Heart left ventricle (tissue), 16 donors: ENCODE results near the gene ACTA1. TPM values are rescaled to one million over a fixed set of nuclear protein-coding genes. Genes with fewer than 3 reads are reported as not detected.

Experiments used
- ATAC-seq, 4 donors: fragments of 200-7000 bp; cut with Tn5 transposase; one replicate each; pipeline ENCODE4 v1.9.1; 2020 to 2022; ENCODE audit warnings: moderate library complexity in 4 of 4, mild to moderate bottlenecking in 3 of 4, moderate number of reproducible peaks in 1 of 4
- DNase-seq, 5 donors: peaks; one replicate each; pipeline ENCODE4 v3.0.0-alpha.2; 2020
- H3K27ac ChIP-seq, 12 donors: fragments of 200-600 bp; sonication (generic) in 4 of 12; one replicate each; pipeline versions ENCODE4 v1.5.0 to v1.8.0; 2016 to 2022; ENCODE audit warnings: mild to moderate bottlenecking in 2 of 12
- H3K27me3 ChIP-seq, 9 donors: fragments of 200-600 bp; sonication (generic) in 2 of 9; one replicate each; pipeline versions ENCODE4 v1.5.1 to v1.8.0; 2016 to 2022; ENCODE audit warnings: mild to moderate bottlenecking in 3 of 9
- H3K36me3 ChIP-seq, 9 donors: fragments of 200-600 bp; sonication (generic) in 2 of 9; one replicate each; pipeline versions ENCODE4 v1.5.0 to v1.8.0; 2018 to 2022; ENCODE audit warnings: mild to moderate bottlenecking in 2 of 9
- H3K4me1 ChIP-seq, 12 donors: fragments of 200-600 bp; sonication (generic) in 4 of 12; one replicate each; pipeline versions ENCODE4 v1.5.0 to v1.8.0; 2016 to 2022; ENCODE audit warnings: mild to moderate bottlenecking in 3 of 12
- H3K4me3 ChIP-seq, 12 donors: fragments of 200-600 bp; sonication (generic) in 4 of 12; one replicate each; pipeline versions ENCODE4 v1.5.0 to v1.8.0; 2017 to 2022; ENCODE audit warnings: mild to moderate bottlenecking in 9 of 12, moderate library complexity in 4 of 12
- H3K9me3 ChIP-seq, 12 donors: fragments of 200-600 bp; sonication (generic) in 4 of 12; one replicate each; pipeline versions ENCODE4 v1.5.0 to v1.8.0; 2016 to 2022; ENCODE audit warnings: mild to moderate bottlenecking in 1 of 12
- POLR2A ChIP-seq, 2 donors: fragments of 450-650 bp; IDR thresholded peaks; one replicate each; pipeline ENCODE4 v1.6.1; 2017; ENCODE audit warnings: antibody characterized with exemption in 2 of 2, mild to moderate bottlenecking in 2 of 2, moderate library complexity in 2 of 2
- WGBS, 4 donors: extraction: QIAGEN DNeasy Blood & Tissue Kit in 2 of 4; methylation state at CpG; one replicate each; pipeline versions ENCODE4 v1.1.5 to v1.1.7; 2013 to 2018; 5-methylcytosine and 5-hydroxymethylcytosine counted together
- intact Hi-C, 10 donors: fragments of 100-400 bp; cut with DNase I; formaldehyde crosslinking; loops; one replicate each; pipeline versions ENCODE4 v1.11.1 to v1.14.2; 2022
- long read RNA-seq, 3 donors: library from polyadenylated mRNA; unstranded; transcript quantifications; one replicate each; pipeline ENCODE4 v2.0.0, GENCODE V29; 2020 to 2021
- polyA plus RNA-seq, 2 donors: library from polyadenylated mRNA; stranded (reverse); fragments of 200-250 nt; gene quantifications; one replicate each; pipeline ENCODE4 v1.2.3, GENCODE V29; 2013
- total RNA-seq, 9 donors: library from RNA; depleted of rRNA in 2 of 9; stranded (reverse); fragments of >200 nt in 2 of 9; fragmentation: NEBNext Ultra II Directional in 3 of 9; extraction: Animal tissue kit (Norgen Biotek cat#: 25700) in 3 of 9; gene quantifications; one replicate each; pipeline versions ENCODE4 v1.1.0 to v1.2.4, GENCODE V29; 2016 to 2023
- TF ChIP-seq, protein P1 (sequence below), 12 donors: fragments of 200-600 bp; sonication (generic) in 4 of 12; IDR thresholded peaks; one replicate each; pipeline versions ENCODE4 v1.5.0 to v1.8.0; 2018 to 2022; ENCODE audit warnings: antibody characterized with exemption in 12 of 12, mild to moderate bottlenecking in 5 of 12
- donor health status: ischemic (EF 13 %, LVEDD 7.1; RV severe dilation, severe dysfunction).
- donor health status: healthy with polysubstance abuse.
- donor health status: DM: no; HTN: yes; CAD: no.
- donor health status: DM: no; HTN: no; CAD: no.
- donor health status: ischemic (EF 25% LVEDD 6.9; RV normal size, moderate dysfunction).
- donor health status: ischemic (EF 25% LVEDD 5.7; RV mildly dilated, moderate dysfunction).
- donor health status: healthy.
- donor health status: DM: yes; HTN: yes; CAD: no.
- donor health status: ischemic (EF 35%, LVEDD 5.7; RV mildly dilated, moderate dysfunction).
- donor health status: nonischemic (EF 11% LVEDD 7.7; RV severe dilation, severe dysfunction).
- donor health status: DM: yes; HTN: yes; CAD: no.
- donor health status: PGD.
- donor health status: ischemic (EF 29% LVEDD 5.4; RV normal size, mild dysfunction).
- donor health status: nonischemic (EF 23%, LVEDD 6.1; RV moderate dilation, normal function).

ACTA1 gene
- total RNA-seq, result over 10,000 TPM in 4 of 9 donors, 1,000 to 10,000 TPM in 5; 1,926 to 30,941 (median 8,947) TPM
- 1,000 to 10,000 TPM; 3,190 to 8,475 TPM for polyA plus RNA-seq
- long read RNA-seq, donor 1, transcript ACTA1-202 (7 exons, 1,491 nt), result major isoform, 9,305 of 11,902 reads
- long read RNA-seq, donor 1, partial matches to known transcripts, result 2,433 of 11,902 reads
- long read RNA-seq, donor 1, other reads (novel, unspliced or antisense), result 164 of 11,902 reads
- long read RNA-seq, donor 2, transcript ACTA1-202 (7 exons, 1,491 nt), result major isoform, 71,687 of 76,633 reads
- long read RNA-seq, donor 2, partial matches to known transcripts, result 4,510 of 76,633 reads
- long read RNA-seq, donor 2, other reads (novel, unspliced or antisense), result 436 of 76,633 reads
- long read RNA-seq, donor 3, transcript ACTA1-202 (7 exons, 1,491 nt), result major isoform, 11,851 of 14,931 reads
- long read RNA-seq, donor 3, partial matches to known transcripts, result 2,949 of 14,931 reads
- long read RNA-seq, donor 3, other reads (novel, unspliced or antisense), result 131 of 14,931 reads

DNA sequence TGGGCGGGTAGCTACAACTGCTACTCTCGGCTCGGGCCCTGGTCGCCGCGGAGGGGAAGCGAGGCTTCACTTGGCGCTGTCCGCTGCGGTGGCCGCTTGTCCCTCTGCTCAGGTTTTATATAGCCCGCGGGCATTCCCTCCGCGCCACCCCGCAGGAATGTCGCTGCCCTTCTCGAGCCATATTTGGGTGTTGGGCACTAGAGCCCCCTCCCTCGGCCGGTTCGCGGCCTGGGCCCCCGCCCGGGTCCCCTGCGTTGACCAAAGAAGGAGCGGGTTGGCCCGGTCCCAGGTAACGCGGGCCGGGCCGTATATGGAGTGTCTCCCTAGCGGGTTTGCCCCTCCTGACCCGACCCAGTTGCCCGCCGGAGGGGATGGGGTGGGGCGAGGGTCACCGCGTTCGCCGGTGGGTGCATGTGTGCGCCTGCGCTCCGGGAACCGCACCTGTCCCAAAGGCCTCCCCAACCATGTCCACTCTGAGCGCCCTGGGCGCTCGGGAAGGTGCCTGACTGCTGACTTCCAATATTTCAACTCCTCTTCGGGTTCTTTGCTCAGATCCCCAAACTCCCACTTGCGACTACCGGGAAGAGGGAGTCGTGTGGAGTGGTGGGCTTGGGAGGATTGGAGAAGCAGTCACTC is at the start of gene ACTA1:
TSS of gene ACTA1 (minus strand) at position 90 of the 636 bp plus-strand sequence. CDS start 979 bp downstream, outside the sequence.
- DNase-seq (peak; percentile 64 to 90 (median 83)), ATAC-seq (peak; percentile 57 to 71 (median 66))
- peak within 1 kb of the TSS; percentile 1 to 98 (median 89) for H3K27ac ChIP-seq
- intact Hi-C loops, result loop anchor here in 2 of 10 donors (1.0 to 5.0 kb wide), 3 partner anchors 25 to 62 kb away; no protein-coding TSS in a partner anchor
- H3K36me3 ChIP-seq, result peaks cover 0 to 20% (median 0%) of the 10 kb centered on the region in 9 donors
- H3K27me3 ChIP-seq, result peaks cover 16 to 66% (median 51%) of the 10 kb centered on the region in 9 donors
- TF ChIP-seq, protein P1, sequence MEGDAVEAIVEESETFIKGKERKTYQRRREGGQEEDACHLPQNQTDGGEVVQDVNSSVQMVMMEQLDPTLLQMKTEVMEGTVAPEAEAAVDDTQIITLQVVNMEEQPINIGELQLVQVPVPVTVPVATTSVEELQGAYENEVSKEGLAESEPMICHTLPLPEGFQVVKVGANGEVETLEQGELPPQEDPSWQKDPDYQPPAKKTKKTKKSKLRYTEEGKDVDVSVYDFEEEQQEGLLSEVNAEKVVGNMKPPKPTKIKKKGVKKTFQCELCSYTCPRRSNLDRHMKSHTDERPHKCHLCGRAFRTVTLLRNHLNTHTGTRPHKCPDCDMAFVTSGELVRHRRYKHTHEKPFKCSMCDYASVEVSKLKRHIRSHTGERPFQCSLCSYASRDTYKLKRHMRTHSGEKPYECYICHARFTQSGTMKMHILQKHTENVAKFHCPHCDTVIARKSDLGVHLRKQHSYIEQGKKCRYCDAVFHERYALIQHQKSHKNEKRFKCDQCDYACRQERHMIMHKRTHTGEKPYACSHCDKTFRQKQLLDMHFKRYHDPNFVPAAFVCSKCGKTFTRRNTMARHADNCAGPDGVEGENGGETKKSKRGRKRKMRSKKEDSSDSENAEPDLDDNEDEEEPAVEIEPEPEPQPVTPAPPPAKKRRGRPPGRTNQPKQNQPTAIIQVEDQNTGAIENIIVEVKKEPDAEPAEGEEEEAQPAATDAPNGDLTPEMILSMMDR (IDR thresholded peaks at IDR 0.05), result no peak
- TF ChIP-seq POLR2A (IDR thresholded peaks at IDR 0.05), result peak in 1 of 2 donors; percentile 15
- H3K4me3 ChIP-seq, result peak within 1 kb of the TSS in 11 of 12 donors; percentile 26 to 72 (median 52)
- WGBS, 4 donors, result 0 to 2% (median 1%) methylated on average over 26 to 51 of the region's 51 CpGs
- no peaks in the 10 kb centered on the region for H3K9me3 ChIP-seq
- H3K4me1 ChIP-seq, result peaks cover 0 to 57% (median 17%) of the 10 kb centered on the region in 12 donors

DNA sequence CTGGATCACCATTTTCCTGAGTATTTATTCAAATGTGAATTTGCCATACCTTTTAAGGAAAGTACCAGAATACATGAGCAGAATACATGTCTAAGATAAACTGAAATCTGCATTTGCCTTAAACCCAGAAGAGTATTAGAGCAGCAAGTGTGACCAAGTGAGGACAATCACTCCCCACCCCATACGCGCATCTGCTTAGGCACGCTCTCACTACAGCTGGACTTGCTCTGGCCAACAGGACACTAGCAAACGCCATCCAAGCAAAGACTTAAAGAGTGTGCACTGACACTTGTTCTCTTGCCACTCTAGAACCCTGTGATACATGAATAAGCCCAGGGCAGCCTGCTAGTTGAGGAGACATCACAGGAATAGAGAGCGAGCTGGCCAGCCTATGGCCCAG is 48.6 kb upstream of the ACTA1 start:
- Histone ChIP-seq H3K36me3 (peaks cover 3 to 97% (median 79%) of the 10 kb centered on the region in 9 donors), H3K4me1 (peaks cover 0 to 18% (median 0%) of the 10 kb centered on the region in 12 donors), H3K27me3 (no peaks in the 10 kb centered on the region), H3K27ac (no peak overlapping the region), H3K9me3 (no peaks in the 10 kb centered on the region), H3K4me3 (no peak overlapping the region)
- DNase-seq (no peak), ATAC-seq (no peak)
- TF ChIP-seq POLR2A (IDR thresholded peaks at IDR 0.05), result no peak
- TF ChIP-seq, protein P1 (IDR thresholded peaks at IDR 0.05), result no peak
- intact Hi-C loops, result loop anchor here in 9 of 10 donors (1.0 to 10.0 kb wide), 6 partner anchors 110 to 225 kb away; no protein-coding TSS in a partner anchor
- WGBS, 4 donors, result 91 to 97% (median 95%) methylated on average over 5 of the region's 5 CpGs

DNA sequence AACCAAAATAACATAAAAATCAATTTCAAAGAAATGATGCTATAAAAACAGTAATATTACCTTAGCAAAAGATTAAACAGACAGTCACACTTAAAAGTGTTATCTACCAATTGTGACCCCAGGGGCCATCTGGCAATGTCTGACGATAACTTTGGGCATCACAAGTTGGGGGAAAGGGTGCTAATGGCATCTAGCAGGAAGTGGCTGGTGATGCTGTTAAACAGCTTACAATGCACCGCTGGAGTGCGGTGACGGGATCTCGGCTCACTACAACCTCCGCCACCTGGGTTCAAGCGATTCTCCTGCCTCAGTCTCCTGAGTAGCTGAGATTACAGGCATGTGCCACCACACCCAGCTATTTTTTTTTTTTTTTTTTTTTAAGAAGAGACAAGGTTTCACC is 46.6 kb upstream of the ACTA1 start:
- WGBS, 4 donors, result 88 to 92% (median 89%) methylated on average over 7 of the region's 7 CpGs
- H3K27me3 ChIP-seq, result no peaks in the 10 kb centered on the region
- peaks cover under 1 to 97% (median 79%) of the 10 kb centered on the region in 9 donors for H3K36me3 ChIP-seq

More for the DNA sequence above, 46.6 kb upstream of the ACTA1 start:
- no peak for DNase-seq
- no peak for TF ChIP-seq POLR2A (IDR thresholded peaks at IDR 0.05)
- TF ChIP-seq, protein P1 (IDR thresholded peaks at IDR 0.05), result no peak
- H3K4me3 ChIP-seq, result no peak overlapping the region
- no peaks in the 10 kb centered on the region for H3K9me3 ChIP-seq
- ATAC-seq, result no peak
- H3K27ac ChIP-seq, result no peak overlapping the region
- intact Hi-C loops, result loop anchor here in 6 of 10 donors (2.0 to 10.0 kb wide), 5 partner anchors 108 to 223 kb away; no protein-coding TSS in a partner anchor
- peaks cover 0 to 18% (median 0%) of the 10 kb centered on the region in 12 donors for H3K4me1 ChIP-seq
